Epidermal melanocyte (primary cell): Measurements from ENCODE around the gene TAF11L2.
"Not testable (repeated sequence)": the region's sequence is repeated elsewhere in the genome, so short reads cannot be mapped to it uniquely, and the experiment has no call there.

Experiments used
- DNase-seq: peaks from one replicate; pipeline ENCODE4 v3.0.0; 2011; ENCODE audit warnings: low spot score; ENCODE audit not compliant: insufficient read length

Gene TAF11L2

DNA sequence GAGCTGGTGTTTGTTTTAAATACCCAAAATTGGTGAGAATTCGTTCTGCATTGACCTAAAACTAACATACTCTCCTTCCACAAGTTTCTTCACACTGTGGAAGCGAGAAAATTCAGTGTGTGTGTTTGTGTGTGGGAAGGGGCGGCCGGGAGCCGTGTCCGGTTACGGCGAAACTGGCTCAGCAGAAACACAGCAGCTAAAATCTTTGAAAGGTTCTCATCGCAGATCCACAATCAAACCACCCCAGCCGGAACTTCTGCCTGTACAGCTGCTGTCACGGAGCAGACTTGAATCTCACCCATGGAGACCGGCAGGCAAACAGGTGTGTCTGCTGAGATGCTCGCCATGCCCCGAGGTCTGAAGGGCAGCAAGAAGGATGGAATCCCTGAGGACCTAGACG lies 26.9 kb downstream of the TAF11L2 start, which contains the start of gene TAF11L5:
TSS of gene TAF11L5 (plus strand) at position 301 of the 400 bp plus-strand sequence.
- DNase-seq: not testable (repeated sequence)

DNA sequence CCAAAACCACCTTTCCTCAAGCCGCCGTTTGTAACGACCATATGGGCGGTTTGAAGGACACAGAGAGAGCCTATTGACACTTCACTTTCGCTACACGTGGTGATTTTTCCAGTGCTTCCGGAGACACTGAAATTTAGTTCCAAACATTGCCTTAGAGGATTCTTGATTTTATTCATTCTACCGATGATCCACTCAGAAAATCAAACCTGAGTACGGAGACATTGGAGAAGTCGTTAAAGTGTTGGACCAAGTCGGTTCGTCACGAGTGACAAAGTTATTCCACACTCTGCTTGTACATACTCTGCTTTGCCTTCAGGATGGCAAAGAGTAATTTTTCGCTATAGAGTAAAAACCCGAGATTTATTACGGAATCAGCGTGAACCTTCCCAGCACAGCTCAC lies 28.5 kb downstream of the TAF11L2 start:
- DNase-seq: not testable (repeated sequence)

DNA sequence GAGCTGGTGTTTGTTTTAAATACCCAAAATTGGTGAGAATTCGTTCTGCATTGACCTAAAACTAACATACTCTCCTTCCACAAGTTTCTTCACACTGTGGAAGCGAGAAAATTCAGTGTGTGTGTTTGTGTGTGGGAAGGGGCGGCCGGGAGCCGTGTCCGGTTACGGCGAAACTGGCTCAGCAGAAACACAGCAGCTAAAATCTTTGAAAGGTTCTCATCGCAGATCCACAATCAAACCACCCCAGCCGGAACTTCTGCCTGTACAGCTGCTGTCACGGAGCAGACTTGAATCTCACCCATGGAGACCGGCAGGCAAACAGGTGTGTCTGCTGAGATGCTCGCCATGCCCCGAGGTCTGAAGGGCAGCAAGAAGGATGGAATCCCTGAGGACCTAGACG lies 30.3 kb downstream of the TAF11L2 start, which contains the start of gene TAF11L6:
TSS of gene TAF11L6 (plus strand) at position 301 of the 400 bp plus-strand sequence.
- DNase-seq: not testable (repeated sequence)
